HG02938 (cell line): Measurements from ENCODE around the gene DSCAML1.
"Not testable (repeated sequence)": the region's sequence is repeated elsewhere in the genome, so short reads cannot be mapped to it uniquely, and the experiment has no call there.

Source experiments
- ATAC-seq: cut with Tn5 transposase; IDR thresholded peaks from one replicate; pipeline ENCODE4 v1.9.1; 2021; ENCODE audit warnings: mild to moderate bottlenecking, moderate library complexity; ENCODE audit not compliant: unreplicated experiment

Gene DSCAML1

GRCh38 chr11:117820071-117820470 lies 23.1 kb upstream of the DSCAML1 start:
- ATAC-seq, result no peak

- ATAC-seq, result no peak
These were observed 22.4 kb upstream of the DSCAML1 start for GRCh38 chr11:117819096-117820040.

- ATAC-seq, result no peak
These were observed 21.2 kb upstream of the DSCAML1 start for GRCh38 chr11:117818041-117818873.

- no peak for ATAC-seq
These were observed 20.5 kb upstream of the DSCAML1 start for GRCh38 chr11:117817368-117818040.

GRCh38 chr11:117816846-117817367 lies 19.9 kb upstream of the DSCAML1 start:
- ATAC-seq, result no peak

- no peak for ATAC-seq
These were observed 19.2 kb upstream of the DSCAML1 start for GRCh38 chr11:117816151-117816741.

- peak; percentile 58 for ATAC-seq
These were observed 18.3 kb upstream of the DSCAML1 start for GRCh38 chr11:117815262-117815803.

- ATAC-seq, result peak; percentile 38
These were observed 17.8 kb upstream of the DSCAML1 start for GRCh38 chr11:117814766-117815261.

GRCh38 chr11:117814204-117814765 lies 17.3 kb upstream of the DSCAML1 start:
- peak; percentile 2 for ATAC-seq

GRCh38 chr11:117810056-117810451 lies 13.0 kb upstream of the DSCAML1 start:
- not testable (repeated sequence) for ATAC-seq

GRCh38 chr11:117809236-117810055 lies 12.4 kb upstream of the DSCAML1 start:
- no peak for ATAC-seq

- no peak for ATAC-seq
These were observed 11.8 kb upstream of the DSCAML1 start for GRCh38 chr11:117808784-117809183.

- no peak for ATAC-seq
These were observed 10.7 kb upstream of the DSCAML1 start for GRCh38 chr11:117807482-117808327.

GRCh38 chr11:117806846-117807245 lies 9.8 kb upstream of the DSCAML1 start:
- ATAC-seq, result no peak

GRCh38 chr11:117805045-117805444 lies 8.0 kb upstream of the DSCAML1 start:
- ATAC-seq, result no peak

- ATAC-seq, result no peak
These were observed 6.9 kb upstream of the DSCAML1 start for GRCh38 chr11:117803896-117804295.

- ATAC-seq, result no peak
These were observed 2.6 kb upstream of the DSCAML1 start for GRCh38 chr11:117799634-117800033.

- no peak for ATAC-seq
These were observed 552 bp downstream of the DSCAML1 start for GRCh38 chr11:117796456-117796871.
